ENCODE measurements around the gene LHFPL2.

DNA sequence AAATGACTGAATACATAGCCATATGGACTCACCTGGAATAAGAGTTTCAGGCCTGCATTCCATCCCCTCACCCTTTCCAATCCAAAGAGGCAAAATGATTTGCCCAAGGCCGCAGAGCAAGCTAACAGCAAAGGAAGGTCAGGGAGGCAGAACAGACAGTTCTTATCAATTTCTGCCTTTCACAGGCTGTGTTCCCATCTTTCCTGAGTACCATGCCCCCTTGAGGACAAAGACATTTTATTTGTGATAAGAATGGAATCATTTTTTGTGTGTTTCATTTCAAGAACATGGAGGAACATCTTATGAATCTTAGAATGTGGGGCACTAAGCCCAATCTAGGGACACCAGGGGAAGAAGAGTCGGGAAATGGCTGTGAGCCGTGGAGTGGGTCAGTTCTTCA, 13.9 kb downstream of the LHFPL2 start:
- TF ChIP-seq ZNF274 (IDR thresholded peaks at IDR 0.05; ENCODE audit: low read depth, low read length) (no peak), SUZ12 (IDR thresholded peaks at IDR 0.05; ENCODE audit: extremely low read depth, insufficient read depth, insufficient read length) (no peak), YY1 (IDR thresholded peaks at IDR 0.05; ENCODE audit: insufficient read depth, insufficient read length) (no peak)
